ENCODE measurements around the gene AFAP1L2.

AFAP1L2 gene

DNA sequence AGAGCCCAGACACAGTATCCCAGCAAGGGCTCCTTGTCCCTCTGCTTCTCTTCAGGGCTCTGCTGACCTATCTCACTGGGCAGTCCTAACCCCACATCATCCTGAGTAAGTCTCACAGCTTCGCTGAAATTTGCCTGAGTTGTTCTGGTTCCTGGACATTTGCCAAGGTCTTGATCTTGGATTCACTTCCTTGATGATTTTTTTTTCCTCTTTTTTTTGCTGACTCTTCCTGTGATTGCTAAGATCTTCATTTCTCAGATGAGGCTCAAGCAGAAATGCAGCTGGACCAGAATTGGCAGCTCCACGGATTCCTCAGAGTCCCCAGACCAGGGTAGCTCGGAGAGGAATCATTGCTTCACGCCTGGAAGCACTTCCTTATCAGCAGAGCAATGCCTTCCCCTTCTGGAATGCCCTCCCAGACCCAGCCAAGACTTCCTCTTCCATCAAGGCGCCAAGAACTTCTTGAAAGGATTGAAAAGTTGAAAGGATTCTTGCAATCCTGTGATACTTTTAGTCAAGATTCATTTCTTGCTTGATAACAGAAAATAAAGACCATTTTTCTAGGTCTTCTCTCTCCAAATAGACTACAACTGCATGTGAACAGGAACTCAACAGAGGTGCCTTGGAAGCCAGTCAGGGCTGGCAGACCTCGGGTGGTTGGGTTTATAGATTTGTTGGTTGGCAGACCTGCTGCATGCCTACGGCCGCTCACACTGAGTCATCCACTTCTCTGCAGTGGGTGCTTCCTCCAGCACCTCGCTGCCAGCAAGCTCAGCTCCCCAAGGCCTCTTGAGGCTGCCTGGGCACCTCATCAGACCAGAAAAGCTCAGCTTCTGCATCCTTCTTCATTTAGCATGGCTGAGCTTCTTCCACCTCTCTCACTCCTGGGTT lies 8.8 kb upstream of the AFAP1L2 start:
- DNase-seq: no peak

DNA sequence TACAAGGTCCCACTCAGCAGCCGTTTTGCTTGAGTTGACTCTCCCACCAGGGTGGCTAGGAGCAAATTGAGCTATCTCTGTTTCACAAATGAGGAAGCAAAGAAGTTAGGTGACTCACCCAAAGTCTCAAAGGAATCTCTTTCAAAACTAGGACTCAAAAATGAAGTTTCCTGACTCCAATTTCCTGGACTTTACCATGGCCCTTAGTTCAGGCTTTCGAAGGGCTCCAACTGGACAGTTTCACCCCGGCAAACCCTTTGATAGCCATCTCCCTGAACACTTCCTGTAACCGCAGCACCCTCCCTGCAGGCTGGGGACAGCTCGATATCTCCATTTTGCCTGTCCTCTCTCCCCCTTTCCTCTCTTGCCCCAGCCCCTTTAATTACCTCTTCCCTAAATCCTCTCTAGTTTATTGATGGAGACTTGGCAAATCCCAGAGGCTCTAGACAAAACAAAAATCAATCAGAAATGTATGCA lies 4.7 kb upstream of the AFAP1L2 start:
- no peak for DNase-seq

GRCh38 chr10:114408112-114408967 lies 4.0 kb upstream of the AFAP1L2 start:
- no peak for DNase-seq

DNA sequence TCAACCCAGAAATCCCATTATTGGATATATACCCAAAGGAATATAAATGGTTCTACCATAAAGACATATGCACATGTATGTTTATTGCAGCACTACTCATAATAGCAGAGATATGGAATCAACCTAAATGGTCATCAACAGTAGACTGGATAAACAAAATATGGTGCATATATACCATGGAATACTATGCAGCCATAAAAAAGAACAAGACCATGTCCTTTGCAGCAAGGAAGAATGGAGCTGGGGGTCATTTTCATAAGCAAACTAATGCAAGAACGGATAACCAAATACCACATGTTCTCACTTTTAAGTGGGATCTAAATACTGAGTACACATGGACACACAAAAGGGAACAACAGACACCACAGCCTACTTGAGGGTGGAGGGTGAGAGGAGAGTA lies 2.2 kb upstream of the AFAP1L2 start:
- DNase-seq: no peak

DNA sequence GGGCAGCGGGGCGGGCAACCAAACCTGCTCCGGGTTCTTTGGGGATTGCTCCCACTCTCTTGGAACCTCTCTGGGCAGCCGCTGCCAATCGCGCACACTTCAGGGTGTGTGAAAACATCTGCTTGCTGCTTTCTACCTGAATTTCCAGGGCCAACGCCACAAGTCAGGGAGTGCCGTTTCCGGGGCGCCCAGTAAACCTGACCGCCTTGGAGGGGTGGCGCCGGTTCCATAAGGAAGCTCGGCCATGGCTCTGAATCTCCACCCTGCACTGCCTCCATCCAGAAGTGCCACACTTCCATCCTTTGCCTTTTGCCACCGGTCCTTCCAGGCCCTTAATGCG lies 679 bp upstream of the AFAP1L2 start:
- no peak for DNase-seq

DNA sequence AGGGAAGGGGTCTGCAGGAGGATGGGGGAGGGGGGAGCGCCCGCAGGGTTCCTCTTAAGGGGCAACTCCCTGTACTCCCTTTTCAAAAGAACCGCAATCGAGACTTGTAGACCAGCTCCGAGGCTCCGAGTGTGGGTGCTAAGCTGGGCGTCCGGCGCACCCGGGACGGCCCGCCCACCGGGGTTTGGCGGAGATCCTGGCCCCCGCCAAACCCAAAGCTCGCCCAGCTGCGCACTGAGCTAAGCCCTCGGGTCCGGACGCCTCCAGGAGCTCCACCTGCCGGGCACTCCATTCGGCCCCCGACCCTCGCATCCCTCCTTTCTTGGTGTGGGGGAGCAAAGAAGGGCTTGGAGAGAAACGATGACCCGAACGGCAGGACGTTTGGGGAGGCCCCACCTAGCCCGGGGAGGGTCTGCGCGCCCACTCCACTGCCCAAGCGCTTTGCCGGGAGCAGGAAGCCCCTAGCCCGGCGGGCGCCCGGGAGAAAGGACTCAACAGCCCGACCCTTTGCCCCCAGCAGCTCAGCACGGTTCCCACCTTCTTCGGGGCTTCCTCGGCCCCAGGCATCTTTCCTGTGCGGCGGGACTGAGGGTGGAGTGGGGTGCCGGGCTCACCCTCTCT lies 651 bp downstream of the AFAP1L2 start:
- DNase-seq: no peak

GRCh38 chr10:114402871-114403540 lies 1.3 kb downstream of the AFAP1L2 start:
- DNase-seq: no peak

GRCh38 chr10:114402233-114402632 lies 2.1 kb downstream of the AFAP1L2 start:
- no peak for DNase-seq

GRCh38 chr10:114401195-114401791 lies 3.0 kb downstream of the AFAP1L2 start:
- no peak for DNase-seq

DNA sequence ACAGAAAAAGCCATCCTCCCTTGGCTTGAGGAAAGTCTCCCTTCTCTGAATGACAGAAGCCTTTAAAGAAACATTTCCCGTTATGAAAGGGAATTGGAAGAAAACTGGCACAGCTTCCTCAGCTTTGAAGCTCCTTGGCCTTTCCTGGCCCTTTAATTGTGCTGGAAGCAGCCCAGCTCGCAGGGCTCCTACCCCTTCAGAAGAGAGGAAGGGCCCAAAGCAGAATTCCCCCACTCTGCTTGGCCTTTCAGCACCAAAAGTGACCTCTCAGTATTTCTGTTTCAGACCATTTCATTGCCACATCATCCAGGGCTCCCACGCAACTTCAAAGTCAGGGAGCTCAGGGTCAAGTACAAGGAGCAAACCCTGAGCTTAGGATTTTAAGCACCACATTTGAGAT lies 4.2 kb downstream of the AFAP1L2 start:
- no peak for DNase-seq

GRCh38 chr10:114399576-114399975 lies 4.7 kb downstream of the AFAP1L2 start:
- DNase-seq: no peak

- no peak for DNase-seq
These were observed 5.5 kb downstream of the AFAP1L2 start for GRCh38 chr10:114398587-114399331.

- no peak for DNase-seq
These were observed 6.6 kb downstream of the AFAP1L2 start for GRCh38 chr10:114397651-114398145.

DNA sequence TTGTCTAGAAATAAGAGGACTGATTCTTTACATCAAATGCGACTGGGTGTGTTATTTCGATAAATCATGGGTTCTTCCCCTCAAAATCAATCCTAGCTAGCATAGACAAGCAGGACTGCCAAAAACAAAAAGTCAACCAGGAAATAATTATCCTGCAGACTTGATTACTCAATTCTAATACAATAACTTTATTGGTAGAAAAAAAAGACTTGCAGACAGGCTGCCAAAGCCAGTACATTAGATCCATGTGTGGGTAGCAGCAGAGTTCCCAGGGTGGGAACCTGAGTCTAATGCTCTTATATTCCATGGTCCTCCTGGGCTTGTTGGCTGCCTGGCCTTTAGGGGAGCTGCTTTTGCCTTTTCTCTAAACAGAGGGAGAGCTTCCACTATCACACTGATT lies 7.8 kb downstream of the AFAP1L2 start:
- no peak for DNase-seq

DNA sequence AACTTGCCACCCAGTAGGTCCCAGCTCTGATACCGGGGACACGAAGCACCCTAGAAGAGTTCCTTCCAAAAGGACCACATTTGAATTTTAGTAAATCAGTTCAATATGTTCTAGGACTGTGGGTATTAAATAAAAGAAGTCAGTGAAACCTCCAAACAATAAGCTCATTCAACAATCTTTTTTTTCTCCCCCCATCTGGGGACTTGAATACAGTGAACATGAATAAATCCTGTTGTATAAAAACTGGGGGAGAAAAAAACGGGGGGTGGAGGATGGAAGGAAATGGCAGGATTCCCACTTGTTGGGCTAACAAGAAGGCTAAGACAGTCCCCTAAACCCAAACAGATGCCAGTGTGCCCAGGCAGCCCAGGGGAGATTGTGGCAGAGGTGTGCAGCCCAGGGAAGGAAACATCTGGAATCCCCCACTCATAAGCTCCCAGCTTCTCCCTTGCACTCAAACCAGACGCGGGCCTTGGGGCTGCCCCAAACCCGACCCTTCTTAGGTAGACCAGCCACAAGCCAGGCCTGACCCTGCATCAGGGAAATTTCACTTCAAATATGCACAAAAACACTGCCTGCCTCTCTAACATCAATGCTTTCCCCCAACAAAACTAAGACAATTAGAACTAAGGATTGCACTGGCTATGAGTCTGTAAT lies 8.8 kb downstream of the AFAP1L2 start:
- DNase-seq: no peak

GRCh38 chr10:114394531-114394930 lies 9.8 kb downstream of the AFAP1L2 start:
- no peak for DNase-seq

- DNase-seq: no peak
These were observed 10.4 kb downstream of the AFAP1L2 start for GRCh38 chr10:114393886-114394285.

GRCh38 chr10:114393482-114393881 lies 10.8 kb downstream of the AFAP1L2 start:
- no peak for DNase-seq

DNA sequence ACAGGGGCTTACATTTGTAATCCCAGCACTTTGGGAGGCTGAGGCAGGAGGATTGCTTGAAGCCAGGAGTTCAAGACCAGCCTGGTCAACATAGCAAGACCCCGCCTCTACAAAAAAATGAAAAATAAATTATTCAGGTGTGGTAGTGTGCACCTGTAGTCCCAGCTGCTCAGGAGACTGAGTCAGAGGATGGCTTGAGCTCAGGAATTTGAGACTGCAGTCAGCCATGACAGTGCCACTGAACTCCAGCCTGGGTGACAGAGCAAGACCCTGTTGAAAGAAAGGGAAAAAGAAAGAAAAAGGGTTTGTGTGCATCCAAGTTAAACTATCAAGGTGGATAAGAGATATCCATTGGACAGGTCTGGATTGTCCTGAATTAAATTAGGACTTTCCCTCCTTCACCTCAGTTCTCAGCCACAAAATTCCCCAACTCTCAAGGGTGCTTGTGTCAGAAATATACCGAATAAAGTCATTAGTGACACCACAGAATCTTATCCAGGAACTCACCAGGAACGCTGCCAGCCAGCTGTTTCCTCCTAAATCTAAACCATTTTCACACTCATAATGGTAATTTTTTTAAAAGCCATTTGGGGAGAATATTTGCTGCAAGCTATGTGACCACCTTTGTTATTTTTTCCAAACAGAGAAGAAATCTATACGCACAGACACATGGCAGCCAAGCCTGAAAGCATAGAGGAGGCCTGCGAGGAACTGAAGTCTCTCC lies 12.0 kb downstream of the AFAP1L2 start:
- no peak for DNase-seq

- no peak for DNase-seq
These were observed 12.7 kb downstream of the AFAP1L2 start for GRCh38 chr10:114391599-114391998.
